Fibroblast of lung (primary cell): ENCODE measurements around the gene AP1S2. TPM values are rescaled to one million over a fixed set of nuclear protein-coding genes. Genes with fewer than 3 reads are reported as not detected.

ENCODE experiments used
- DNase-seq, 2 donors: peaks; one replicate each; pipeline versions ENCODE4 v3.0.0 to v3.0.0-alpha.2; 2010; ENCODE audit warnings: low read depth in 2 of 2
- H2AFZ ChIP-seq: 2 replicates; pipeline ENCODE4 v1.5.1; 2012; ENCODE audit warnings: low read length, control low read depth, inconsistent platforms
- H3K27ac ChIP-seq: 2 replicates; pipeline ENCODE4 v1.5.1; 2011; ENCODE audit warnings: low read length, control low read depth; ENCODE audit not compliant: insufficient read depth
- H3K27me3 ChIP-seq: 2 replicates; pipeline ENCODE4 v1.5.1; 2011; ENCODE audit warnings: mild to moderate bottlenecking, low read length; ENCODE audit not compliant: control insufficient read depth, insufficient read depth
- H3K36me3 ChIP-seq: 2 replicates; pipeline ENCODE4 v1.5.1; 2011; ENCODE audit warnings: low read length; ENCODE audit not compliant: control insufficient read depth, insufficient read depth
- H3K4me1 ChIP-seq: 2 replicates; pipeline ENCODE4 v1.5.1; 2011; ENCODE audit warnings: low read length; ENCODE audit not compliant: control insufficient read depth, insufficient read depth; ENCODE audit errors: extremely low read depth
- H3K4me2 ChIP-seq: 2 replicates; pipeline ENCODE4 v1.5.1; 2011; ENCODE audit warnings: low read length, control low read depth; ENCODE audit not compliant: insufficient read depth; ENCODE audit errors: extremely low read depth
- H3K4me3 ChIP-seq, 4 experiments: fragments of 200-600 bp in 1 of 4; sonication (generic) in 1 of 4; replicated peaks in 1 of 4; 2 replicates each; pipeline ENCODE4 v1.5.1; 2011 to 2016; ENCODE audit warnings: low read length in 4 of 4, low read depth in 3 of 4, mild to moderate bottlenecking in 3 of 4, control low read depth in 2 of 4, inconsistent platforms in 1 of 4, mixed read lengths in 1 of 4; ENCODE audit not compliant: insufficient read depth in 1 of 4; ENCODE audit errors: control extremely low read depth in 1 of 4
- H3K79me2 ChIP-seq: 2 replicates; pipeline ENCODE4 v1.5.1; 2012; ENCODE audit warnings: mild to moderate bottlenecking, low read length, inconsistent platforms; ENCODE audit not compliant: control insufficient read depth, insufficient read depth
- H3K9ac ChIP-seq: 2 replicates; pipeline ENCODE4 v1.5.1; 2011; ENCODE audit warnings: mild to moderate bottlenecking, low read length, control low read depth; ENCODE audit not compliant: insufficient read depth
- H3K9me3 ChIP-seq: 2 replicates; pipeline ENCODE4 v1.5.1; 2012; ENCODE audit warnings: low read depth, low read length; ENCODE audit not compliant: control insufficient read depth, insufficient read depth
- H4K20me1 ChIP-seq: 2 replicates; pipeline ENCODE4 v1.5.1; 2011; ENCODE audit warnings: low read length; ENCODE audit not compliant: control insufficient read depth, insufficient read depth; ENCODE audit errors: extremely low read depth
- EZH2 ChIP-seq: IDR thresholded peaks from 2 replicates; pipeline ENCODE4 v1.5.1; 2012; ENCODE audit warnings: low read length, control low read depth, mild to moderate bottlenecking; ENCODE audit errors: missing control alignments
- polyA plus RNA-seq, 2 donors: library from polyadenylated mRNA; depleted of rRNA in 1 of 2; stranded (reverse) in 1 of 2; unstranded in 1 of 2; fragments of >200 nt; gene quantifications; 2 replicates each; pipeline ENCODE4 v1.2.1, GENCODE V29; 2011 to 2012; ENCODE audit warnings: missing spikeins in 1 of 2
- total RNA-seq: library from RNA; depleted of rRNA; stranded (reverse); fragments of >200 nt; gene quantifications from 2 replicates; pipeline ENCODE4 v1.2.1, GENCODE V29; 2014
- TF ChIP-seq, protein P1 (sequence below), 2 donors: IDR thresholded peaks in 1 of 2; conservative IDR thresholded peaks in 1 of 2; 1 replicate in 1 of 2; 2 replicates in 1 of 2; pipeline ENCODE4 v1.5.1; 2011 to 2012; ENCODE audit warnings: low read length in 2 of 2, control low read depth in 1 of 2, inconsistent platforms in 1 of 2, low read depth in 1 of 2, mild to moderate bottlenecking in 1 of 2

Gene AP1S2
- total and polyA plus RNA-seq, 2 donors (not counting 1 experiment from before 2014, with no cell fraction given), result 71.8 to 85.4 TPM

DNA sequence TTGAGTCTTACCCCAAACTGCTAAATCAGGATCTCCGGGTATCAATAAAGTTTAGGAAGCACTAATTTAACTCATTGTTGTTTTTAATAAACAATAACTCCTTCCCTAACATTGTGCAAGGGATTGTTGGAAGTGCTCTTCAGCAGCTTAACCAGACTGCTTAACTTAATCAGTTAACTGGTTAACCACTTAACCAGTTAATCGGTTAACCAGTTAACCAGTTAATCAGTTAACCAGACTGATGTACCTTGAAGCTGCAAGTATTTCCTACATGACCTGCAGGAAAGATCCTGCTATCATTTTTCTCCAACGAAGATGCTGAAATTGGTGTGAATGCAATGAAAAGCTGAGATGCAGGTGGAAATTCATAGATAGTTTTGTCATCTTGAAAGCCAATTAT, 40.1 kb upstream of the AP1S2 start:
- no peaks in the 10 kb centered on the region for H3K79me2 ChIP-seq
- no peaks in the 10 kb centered on the region for H3K9me3 ChIP-seq
- no peak overlapping the region for H2AFZ ChIP-seq
- H3K4me1 ChIP-seq, result no peaks in the 10 kb centered on the region
- no peaks in the 10 kb centered on the region for H4K20me1 ChIP-seq
- H3K9ac ChIP-seq, result no peak overlapping the region
- no peaks in the 10 kb centered on the region for H3K36me3 ChIP-seq
- no peak overlapping the region for H3K4me3 ChIP-seq
- no peak for DNase-seq
- TF ChIP-seq, protein P1, sequence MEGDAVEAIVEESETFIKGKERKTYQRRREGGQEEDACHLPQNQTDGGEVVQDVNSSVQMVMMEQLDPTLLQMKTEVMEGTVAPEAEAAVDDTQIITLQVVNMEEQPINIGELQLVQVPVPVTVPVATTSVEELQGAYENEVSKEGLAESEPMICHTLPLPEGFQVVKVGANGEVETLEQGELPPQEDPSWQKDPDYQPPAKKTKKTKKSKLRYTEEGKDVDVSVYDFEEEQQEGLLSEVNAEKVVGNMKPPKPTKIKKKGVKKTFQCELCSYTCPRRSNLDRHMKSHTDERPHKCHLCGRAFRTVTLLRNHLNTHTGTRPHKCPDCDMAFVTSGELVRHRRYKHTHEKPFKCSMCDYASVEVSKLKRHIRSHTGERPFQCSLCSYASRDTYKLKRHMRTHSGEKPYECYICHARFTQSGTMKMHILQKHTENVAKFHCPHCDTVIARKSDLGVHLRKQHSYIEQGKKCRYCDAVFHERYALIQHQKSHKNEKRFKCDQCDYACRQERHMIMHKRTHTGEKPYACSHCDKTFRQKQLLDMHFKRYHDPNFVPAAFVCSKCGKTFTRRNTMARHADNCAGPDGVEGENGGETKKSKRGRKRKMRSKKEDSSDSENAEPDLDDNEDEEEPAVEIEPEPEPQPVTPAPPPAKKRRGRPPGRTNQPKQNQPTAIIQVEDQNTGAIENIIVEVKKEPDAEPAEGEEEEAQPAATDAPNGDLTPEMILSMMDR (conservative IDR thresholded peaks at IDR 0.05 in 1 of 2, IDR thresholded peaks at IDR 0.05 in 1 of 2; ENCODE audit: low read depth in 1 of 2, low read length in 2 of 2), result no peak
- no peak for TF ChIP-seq EZH2
- H3K27me3 ChIP-seq, result no peaks in the 10 kb centered on the region
- H3K4me2 ChIP-seq, result no peak overlapping the region
- no peak overlapping the region for H3K27ac ChIP-seq

DNA sequence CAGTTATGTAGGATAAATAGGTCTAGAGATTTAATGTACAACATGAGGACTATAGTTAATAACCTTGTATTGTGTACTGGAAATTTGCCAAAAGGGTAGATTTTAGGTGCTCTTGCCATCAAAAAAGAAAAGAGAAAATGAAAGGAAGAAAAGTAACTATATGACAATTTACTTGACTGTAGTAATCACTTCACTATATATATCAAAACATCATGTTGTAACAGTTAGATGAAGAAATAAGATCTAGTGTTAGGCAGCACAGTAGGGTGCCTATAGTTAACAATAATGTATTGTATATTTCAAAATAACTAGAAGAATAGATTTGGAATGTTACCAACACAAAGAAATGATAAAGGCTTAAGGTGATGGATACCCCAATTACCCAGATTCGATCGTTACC, 35.9 kb upstream of the AP1S2 start:
- TF ChIP-seq, protein P1 (conservative IDR thresholded peaks at IDR 0.05 in 1 of 2, IDR thresholded peaks at IDR 0.05 in 1 of 2; ENCODE audit: low read depth in 1 of 2, low read length in 2 of 2), result no peak
- no peak for TF ChIP-seq EZH2

DNA sequence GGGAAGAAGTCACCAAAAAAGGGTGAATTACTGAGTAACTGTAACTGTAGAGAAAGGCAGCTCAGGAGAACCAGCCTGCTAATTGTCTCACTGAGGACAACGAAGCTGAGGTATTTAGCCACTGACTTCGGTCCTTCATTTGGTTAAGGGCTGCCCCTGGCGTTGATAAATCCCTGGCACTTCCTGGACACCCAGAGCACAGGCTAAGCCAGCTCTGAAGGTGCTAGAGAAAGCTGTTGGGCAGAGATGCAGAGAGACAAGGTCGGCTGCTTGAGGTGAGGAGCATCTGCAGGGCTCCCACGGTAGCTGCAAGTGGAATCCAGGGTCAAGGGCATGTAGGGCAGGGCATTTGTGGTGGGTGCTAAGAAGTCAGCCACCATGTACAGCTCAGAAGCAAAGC, 33.4 kb upstream of the AP1S2 start:
- no peak overlapping the region for H3K9ac ChIP-seq
- TF ChIP-seq EZH2, result no peak
- TF ChIP-seq, protein P1 (conservative IDR thresholded peaks at IDR 0.05 in 1 of 2, IDR thresholded peaks at IDR 0.05 in 1 of 2; ENCODE audit: low read depth in 1 of 2, low read length in 2 of 2), result no peak
- no peaks in the 10 kb centered on the region for H3K27me3 ChIP-seq
- DNase-seq, result no peak
- H3K27ac ChIP-seq, result no peak overlapping the region
- no peak overlapping the region for H2AFZ ChIP-seq
- no peaks in the 10 kb centered on the region for H3K4me1 ChIP-seq
- H4K20me1 ChIP-seq, result no peaks in the 10 kb centered on the region
- H3K79me2 ChIP-seq, result no peaks in the 10 kb centered on the region
- no peak overlapping the region for H3K4me2 ChIP-seq
- H3K36me3 ChIP-seq, result no peaks in the 10 kb centered on the region
- H3K9me3 ChIP-seq, result no peaks in the 10 kb centered on the region
- H3K4me3 ChIP-seq, result no peak overlapping the region

More for the DNA sequence above, 35.9 kb upstream of the AP1S2 start:
- Histone ChIP-seq H3K79me2 (no peaks in the 10 kb centered on the region), H3K27me3 (no peaks in the 10 kb centered on the region), H2AFZ (no peak overlapping the region), H3K9me3 (no peaks in the 10 kb centered on the region), H4K20me1 (no peaks in the 10 kb centered on the region), H3K4me2 (no peak overlapping the region), H3K4me3 (no peak overlapping the region), H3K4me1 (no peaks in the 10 kb centered on the region), H3K9ac (no peak overlapping the region), H3K27ac (no peak overlapping the region), H3K36me3 (no peaks in the 10 kb centered on the region)
- no peak for DNase-seq
